NCI-H2196 treated with DMSO at 0.1 percent for 48 hours (cell line): ENCODE data around the gene DOLK.

Experiments
- DNase-seq: peaks from one replicate; lab custom pipeline; 2025; ENCODE audit not compliant: unreplicated experiment; lab: John Stamatoyannopoulos, UW

DOLK gene

GRCh38 chr9:128909859-128910258 lies 37.5 kb downstream of the DOLK start:
- no peak for DNase-seq

- DNase-seq: no peak
Measured at GRCh38 chr9:128908372-128908771, 39.0 kb downstream of the DOLK start.

DNA sequence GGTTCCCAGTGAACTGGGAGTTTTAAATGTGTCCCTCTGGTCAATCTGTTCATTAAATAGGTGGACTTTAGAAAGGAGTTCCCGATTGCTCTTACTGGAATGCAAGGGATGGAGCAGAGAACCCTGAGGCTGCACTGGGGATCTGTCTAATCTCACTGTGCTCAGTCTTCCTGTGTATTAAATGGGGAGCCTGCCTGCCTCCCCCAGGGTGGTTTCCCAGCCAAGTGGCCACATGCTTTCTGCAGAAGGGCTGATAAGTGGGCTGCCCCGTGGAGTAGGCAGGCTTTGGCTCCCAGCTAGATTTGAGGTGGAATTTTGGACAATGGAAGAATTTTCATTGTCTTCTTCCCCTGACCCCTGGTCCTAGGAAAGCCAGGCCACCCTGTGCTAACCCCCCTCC lies 40.7 kb downstream of the DOLK start:
- DNase-seq: no peak

DNA sequence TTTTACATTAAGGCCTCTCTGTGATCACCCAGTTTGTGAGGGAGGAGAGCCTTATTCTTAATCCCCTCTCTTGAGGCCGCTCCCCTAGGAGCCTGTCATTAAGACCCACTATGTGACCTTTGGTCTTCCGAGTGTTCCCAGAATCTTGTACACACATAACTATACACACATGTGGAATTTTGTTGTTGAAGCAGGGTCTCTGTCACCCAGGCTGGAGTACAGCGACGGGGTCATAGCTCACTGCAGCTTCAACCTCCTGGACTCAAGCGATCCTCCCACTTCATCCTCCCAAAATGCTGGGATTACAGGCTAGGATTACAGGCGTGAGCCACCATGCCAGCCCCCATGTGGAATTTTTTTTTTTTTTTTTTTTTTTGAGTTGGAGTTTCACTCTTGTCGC lies 41.4 kb downstream of the DOLK start:
- DNase-seq: no peak

GRCh38 chr9:128903871-128904620 lies 43.4 kb downstream of the DOLK start:
- no peak for DNase-seq

DNA sequence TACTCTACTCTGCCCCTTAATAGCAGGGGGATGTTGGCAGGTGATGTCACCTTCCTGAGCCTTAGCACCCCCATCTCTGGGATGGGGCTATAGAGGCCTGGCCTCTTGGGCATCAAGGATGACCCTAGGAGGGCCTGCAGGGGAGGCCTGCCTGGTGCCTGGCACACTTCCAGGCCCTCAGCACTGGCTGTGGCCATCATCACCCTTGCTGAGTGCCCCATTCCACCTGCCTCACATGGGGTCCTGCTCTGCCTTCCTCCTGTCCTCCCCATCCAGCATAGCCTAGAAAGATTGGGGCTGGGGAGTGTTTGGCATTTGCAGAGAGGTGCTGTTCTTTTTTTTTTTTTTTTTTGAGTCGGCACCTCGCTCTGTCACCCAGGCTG lies 44.3 kb downstream of the DOLK start:
- DNase-seq: no peak

GRCh38 chr9:128902351-128903078 lies 44.9 kb downstream of the DOLK start:
- DNase-seq: peak; percentile 36

- no peak for DNase-seq
Measured at GRCh38 chr9:128901822-128902221, 45.6 kb downstream of the DOLK start.

- DNase-seq: no peak
Measured at GRCh38 chr9:128901379-128901778, 46.0 kb downstream of the DOLK start.

DNA sequence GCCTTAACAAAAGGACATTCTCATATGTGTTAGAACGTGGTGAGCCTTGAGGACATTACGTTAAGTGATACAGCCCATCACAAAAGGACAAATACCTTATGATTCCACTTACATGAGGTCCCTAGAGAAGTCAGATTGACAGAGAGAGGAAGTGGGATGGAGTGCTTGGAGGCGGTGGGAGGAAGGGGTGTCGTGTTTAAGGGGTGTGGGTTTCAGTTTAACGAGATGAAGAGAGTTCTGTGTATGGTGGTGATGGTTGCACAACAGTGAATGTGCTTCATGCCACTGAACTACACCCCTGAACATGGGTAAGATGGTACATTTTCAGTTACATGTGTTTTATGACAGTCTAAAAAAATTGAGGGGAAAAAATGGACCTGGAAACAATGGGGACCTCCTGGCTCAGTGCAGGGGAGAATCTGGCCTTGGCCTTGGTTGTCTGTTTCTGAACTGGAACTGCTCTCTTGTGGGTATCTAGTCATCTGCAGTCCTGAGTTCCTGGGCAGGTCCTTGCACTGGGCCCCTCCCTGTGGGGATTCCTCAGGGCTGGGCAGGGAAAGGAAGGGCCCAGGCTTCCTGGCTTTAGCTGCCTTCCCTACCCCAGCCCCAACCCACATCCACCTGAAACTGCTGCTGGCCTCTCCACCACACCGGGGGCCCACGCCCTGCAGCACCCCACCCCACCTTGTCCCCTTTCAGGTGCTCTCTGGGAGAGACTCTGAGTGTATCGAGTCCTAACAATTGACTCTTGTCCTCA lies 47.7 kb downstream of the DOLK start:
- DNase-seq: no peak

GRCh38 chr9:128898845-128899565 lies 48.4 kb downstream of the DOLK start:
- no peak for DNase-seq

DNA sequence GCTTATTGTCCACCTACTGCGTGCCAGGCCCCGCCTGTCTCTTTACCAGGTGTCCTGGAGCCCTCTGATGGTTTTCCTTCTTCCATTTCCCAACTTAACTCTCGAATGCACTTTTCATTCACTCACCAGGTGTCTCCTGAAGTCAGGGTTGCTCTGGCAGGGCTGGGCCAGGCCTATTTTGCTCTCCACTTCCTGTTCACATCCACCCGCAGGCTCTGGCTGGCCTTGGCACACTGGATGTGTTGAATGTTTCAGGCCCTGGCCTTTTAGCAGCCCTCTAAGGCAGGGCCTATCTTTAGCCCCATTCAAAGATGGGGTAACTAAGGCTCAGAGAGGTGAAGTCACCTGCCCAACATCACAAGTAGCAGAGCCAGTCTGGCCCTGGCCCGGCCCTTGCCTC lies 49.0 kb downstream of the DOLK start:
- DNase-seq: no peak

- no peak for DNase-seq
Measured at GRCh38 chr9:128895556-128895955, 51.8 kb downstream of the DOLK start.
